RWPE1 (cell line): ENCODE results near the gene ADAMTS19.
"Not testable (repeated sequence)": the region's sequence is repeated elsewhere in the genome, so short reads cannot be mapped to it uniquely, and the experiment has no call there.

Source experiments
- CTCF ChIA-PET: fragments of 350-600 bp; sonication (Branson Sonifier 250); formaldehyde crosslinking; extraction: SDS; loops from one replicate; lab custom pipeline; 2021; lab: Yijun Ruan, JAX
- POLR2A ChIA-PET: fragments of 400-600 bp; formaldehyde crosslinking; extraction: SDS; loops from one replicate; lab custom pipeline; 2020; ENCODE audit warnings: antibody characterized with exemption; ENCODE audit not compliant: low non-redundant PET; lab: Yijun Ruan, JAX
- DNase-seq: peaks from one replicate; pipeline ENCODE4 v3.0.0; 2012; ENCODE audit warnings: low spot score
- H3K27ac ChIP-seq: fragments of 450-650 bp; 2 replicates; pipeline ENCODE4 v1.5.1; 2017
- CTCF ChIP-seq: fragments of 450-650 bp; conservative IDR thresholded peaks from 2 replicates; pipeline ENCODE4 v1.5.1; 2017; ENCODE audit warnings: low read depth, mild to moderate bottlenecking

The ADAMTS19 gene

GRCh38 chr5:129617206-129617605 is 157.1 kb downstream of the ADAMTS19 start:
- no peak for DNase-seq
- POLR2A ChIA-PET = no interaction called here
- H3K27ac ChIP-seq = no peak overlapping the region
- TF ChIP-seq CTCF = no peak
- CTCF ChIA-PET = no interaction called here

GRCh38 chr5:129619782-129620181 is 159.7 kb downstream of the ADAMTS19 start:
- ChIA-PET POLR2A (no interaction called here), CTCF (no interaction called here)
- no peak for DNase-seq
- no peak overlapping the region for H3K27ac ChIP-seq
- no peak for TF ChIP-seq CTCF

GRCh38 chr5:129622531-129622930 is 162.4 kb downstream of the ADAMTS19 start:
- POLR2A ChIA-PET = no interaction called here
- DNase-seq = no peak
- H3K27ac ChIP-seq = no peak overlapping the region
- TF ChIP-seq CTCF = no peak
- CTCF ChIA-PET = no interaction called here

GRCh38 chr5:129629575-129629974 is 169.5 kb downstream of the ADAMTS19 start:
- no peak for TF ChIP-seq CTCF
- H3K27ac ChIP-seq = no peak overlapping the region
- no peak for DNase-seq
- CTCF ChIA-PET = interaction anchor here (1.1 kb wide), 1 partner anchor 34 kb away, joined by 3 read pairs; no protein-coding TSS in a partner anchor
- POLR2A ChIA-PET = no interaction called here

- H3K27ac ChIP-seq = no peak overlapping the region
- ChIA-PET POLR2A (no interaction called here), CTCF (no interaction called here)
Measured at GRCh38 chr5:129630101-129630500, 170.0 kb downstream of the ADAMTS19 start.

GRCh38 chr5:129631961-129632360 is 171.9 kb downstream of the ADAMTS19 start:
- POLR2A ChIA-PET = no interaction called here
- no peak overlapping the region for H3K27ac ChIP-seq
- CTCF ChIA-PET = interaction anchor here (0.5 to 0.7 kb wide), 2 partner anchors 69 to 516 kb away, joined by 3 to 4 read pairs; no protein-coding TSS in a partner anchor
- DNase-seq = no peak
- TF ChIP-seq CTCF = no peak

More at GRCh38 chr5:129630101-129630500, 170.0 kb downstream of the ADAMTS19 start:
- no peak for TF ChIP-seq CTCF
- no peak for DNase-seq

- H3K27ac ChIP-seq, POLR2A ChIA-PET, DNase-seq: not testable (repeated sequence)
- CTCF ChIA-PET = interaction anchor here (0.6 kb wide), 1 partner anchor 733 kb away, joined by 4 read pairs; no protein-coding TSS in a partner anchor
Measured at GRCh38 chr5:129637501-129637900, 177.4 kb downstream of the ADAMTS19 start.
